HG03442 (cell line): ENCODE measurements around the gene CFAP410.
"Not testable (repeated sequence)": the region's sequence is repeated elsewhere in the genome, so short reads cannot be mapped to it uniquely, and the experiment has no call there.

Experiments used
- ATAC-seq: cut with Tn5 transposase; IDR thresholded peaks from one replicate; pipeline ENCODE4 v1.9.1; 2021; ENCODE audit warnings: mild to moderate bottlenecking, moderate library complexity; ENCODE audit not compliant: unreplicated experiment

CFAP410 gene

DNA sequence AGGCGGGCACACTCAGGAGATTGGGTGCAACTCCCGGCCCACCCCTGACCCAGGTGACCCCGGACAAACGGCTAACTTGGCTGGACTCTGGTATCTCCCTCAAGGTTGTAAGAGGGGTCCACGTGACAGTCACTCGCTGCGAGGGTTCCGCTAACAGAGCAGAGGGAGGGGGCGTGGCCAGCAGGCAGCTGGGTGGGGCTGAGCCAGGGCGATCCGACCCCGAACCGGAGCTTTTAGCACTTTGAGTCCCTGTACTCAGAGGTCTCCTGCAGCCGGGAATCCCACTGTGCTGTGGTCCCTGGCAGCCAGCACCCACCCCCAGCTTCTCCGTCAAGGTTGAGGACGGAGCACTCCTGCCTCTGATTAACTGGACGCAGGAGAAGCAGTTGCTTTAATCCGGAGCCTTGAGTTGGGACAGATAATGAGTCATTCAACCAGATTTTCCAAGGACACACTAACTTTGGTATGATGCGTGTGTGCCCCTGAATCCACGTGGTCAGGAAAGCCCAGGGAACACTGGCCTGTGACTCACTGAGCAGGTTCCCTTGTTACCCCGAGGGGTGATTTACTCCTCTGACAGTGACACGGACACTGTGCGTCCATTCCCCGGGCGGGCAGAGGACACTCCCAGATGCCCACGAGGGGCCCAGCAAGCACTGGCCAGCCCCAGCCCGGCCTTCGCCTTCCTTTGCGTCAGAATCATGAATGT is 31.0 kb upstream of the CFAP410 start:
- ATAC-seq = no peak

DNA sequence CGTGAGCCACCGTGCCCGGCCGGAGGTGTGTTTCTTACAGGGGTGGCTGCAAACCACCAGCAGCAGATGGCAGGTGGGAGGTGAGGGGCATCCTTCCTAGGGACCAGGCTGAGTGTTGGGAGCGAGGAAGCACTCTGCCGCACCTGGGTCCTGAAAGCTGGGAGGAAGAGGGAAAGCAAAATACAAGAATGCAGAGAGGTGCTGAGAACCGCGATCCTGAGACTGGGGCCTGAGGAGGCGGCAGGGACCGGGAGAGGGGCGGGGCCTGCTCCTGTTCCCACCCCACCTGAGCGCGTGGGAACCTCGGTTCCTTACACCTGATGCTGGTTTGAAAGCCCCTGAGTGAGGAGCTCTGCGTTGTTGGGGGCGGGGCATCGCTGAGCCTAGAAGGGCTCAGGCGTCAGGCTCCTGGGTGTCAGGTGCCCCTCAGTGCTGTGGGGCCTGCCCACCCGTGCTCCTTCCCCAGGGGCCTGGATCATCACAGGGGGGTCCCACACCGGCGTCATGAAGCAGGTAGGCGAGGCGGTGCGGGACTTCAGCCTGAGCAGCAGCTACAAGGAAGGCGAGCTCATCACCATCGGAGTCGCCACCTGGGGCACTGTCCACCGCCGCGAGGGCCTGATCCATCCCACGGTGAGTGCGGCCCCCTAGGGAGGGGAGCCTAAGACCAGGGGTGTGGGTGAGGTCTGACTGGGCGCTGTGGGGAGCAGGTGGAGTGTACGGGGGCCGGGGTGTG is 29.7 kb upstream of the CFAP410 start:
- no peak for ATAC-seq

DNA sequence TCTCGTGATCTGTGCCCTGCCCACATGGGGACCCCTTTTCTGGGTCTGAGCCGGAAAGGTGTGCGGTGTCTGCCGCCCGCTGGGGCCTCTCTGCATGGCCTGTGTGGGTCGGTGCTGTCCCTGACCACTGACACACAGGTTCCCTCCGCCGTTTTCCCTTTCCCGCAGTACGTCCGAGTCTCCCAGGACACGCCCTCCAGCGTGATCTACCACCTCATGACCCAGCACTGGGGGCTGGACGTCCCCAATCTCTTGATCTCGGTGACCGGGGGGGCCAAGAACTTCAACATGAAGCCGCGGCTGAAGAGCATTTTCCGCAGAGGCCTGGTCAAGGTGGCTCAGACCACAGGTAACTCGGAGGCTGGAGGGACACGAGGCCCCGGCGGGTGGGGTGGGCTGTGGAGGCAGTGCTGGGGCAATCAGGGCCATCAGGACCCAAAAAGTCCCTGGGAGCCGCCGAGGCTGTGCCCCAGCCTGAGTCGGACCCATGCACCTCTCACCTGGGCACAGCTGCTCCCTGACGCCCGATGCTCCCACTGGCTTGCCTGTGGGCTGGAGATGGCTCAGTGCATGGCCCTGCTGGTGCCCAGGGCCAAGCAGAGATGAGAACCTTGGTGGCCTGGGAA is 27.5 kb upstream of the CFAP410 start:
- no peak for ATAC-seq

DNA sequence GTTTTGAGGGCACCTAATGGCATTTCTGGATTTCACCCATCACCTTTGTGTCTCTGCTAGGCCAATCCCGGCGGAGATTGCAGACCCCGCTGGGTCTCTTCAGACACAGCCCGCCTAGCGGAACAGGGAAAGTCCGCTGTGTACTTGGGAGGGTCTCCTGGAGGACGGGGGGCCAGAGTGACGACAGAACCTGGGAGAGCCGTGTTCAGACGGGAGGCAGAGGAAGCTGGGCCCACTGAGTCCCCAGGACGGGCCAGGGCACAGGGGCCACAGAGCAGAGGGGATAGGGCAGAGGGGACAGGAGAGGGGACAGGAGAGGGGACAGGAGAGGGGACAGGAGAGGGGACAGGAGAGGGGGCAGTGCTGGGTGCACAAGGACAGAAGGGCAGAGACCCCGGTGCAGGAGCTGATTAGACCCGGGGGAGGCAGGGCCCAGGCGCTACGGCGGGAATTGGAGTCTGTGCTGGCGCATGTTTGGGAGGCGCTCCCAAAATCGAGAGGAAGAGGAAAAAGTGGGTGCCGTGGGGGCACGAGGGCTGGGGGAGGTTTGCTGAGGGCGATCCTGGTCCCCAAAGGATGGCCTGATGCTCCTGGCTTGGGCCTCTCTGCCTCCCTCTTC is 26.9 kb upstream of the CFAP410 start:
- no peak for ATAC-seq

DNA sequence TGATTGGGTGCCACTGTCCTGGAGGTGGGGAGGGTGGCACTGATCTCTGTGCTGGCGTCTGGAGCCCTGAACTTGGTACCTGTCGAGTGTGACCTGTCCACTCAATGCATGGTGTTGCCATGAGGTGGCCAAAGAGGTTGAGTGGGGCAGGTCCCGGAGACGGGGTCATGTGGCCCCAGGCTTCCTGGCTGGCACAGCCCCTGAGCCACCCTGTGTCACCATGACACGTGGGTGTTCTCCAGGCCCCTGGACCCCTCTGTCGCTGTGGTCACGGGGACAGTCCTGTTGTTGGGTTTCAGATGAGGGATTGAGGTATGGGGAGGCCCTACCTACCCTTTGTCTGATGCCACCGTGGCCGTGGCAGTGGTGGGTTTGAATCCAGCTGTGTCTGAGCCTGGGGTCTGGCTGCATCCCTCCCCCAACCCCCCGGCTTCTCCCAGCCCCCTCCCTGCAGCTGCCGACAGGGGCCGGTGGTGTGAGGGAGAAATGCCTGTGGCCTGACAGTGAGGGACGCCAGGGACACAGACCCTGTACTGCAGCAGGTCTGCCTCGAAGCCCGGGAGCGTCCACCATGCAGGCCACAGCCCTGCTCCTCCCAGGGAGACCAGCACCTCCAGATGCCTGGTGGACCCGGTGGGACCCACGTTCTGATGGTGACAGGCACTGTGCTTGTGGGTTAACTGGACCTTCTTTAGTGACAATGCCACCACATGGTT is 26.2 kb upstream of the CFAP410 start:
- no peak for ATAC-seq

DNA sequence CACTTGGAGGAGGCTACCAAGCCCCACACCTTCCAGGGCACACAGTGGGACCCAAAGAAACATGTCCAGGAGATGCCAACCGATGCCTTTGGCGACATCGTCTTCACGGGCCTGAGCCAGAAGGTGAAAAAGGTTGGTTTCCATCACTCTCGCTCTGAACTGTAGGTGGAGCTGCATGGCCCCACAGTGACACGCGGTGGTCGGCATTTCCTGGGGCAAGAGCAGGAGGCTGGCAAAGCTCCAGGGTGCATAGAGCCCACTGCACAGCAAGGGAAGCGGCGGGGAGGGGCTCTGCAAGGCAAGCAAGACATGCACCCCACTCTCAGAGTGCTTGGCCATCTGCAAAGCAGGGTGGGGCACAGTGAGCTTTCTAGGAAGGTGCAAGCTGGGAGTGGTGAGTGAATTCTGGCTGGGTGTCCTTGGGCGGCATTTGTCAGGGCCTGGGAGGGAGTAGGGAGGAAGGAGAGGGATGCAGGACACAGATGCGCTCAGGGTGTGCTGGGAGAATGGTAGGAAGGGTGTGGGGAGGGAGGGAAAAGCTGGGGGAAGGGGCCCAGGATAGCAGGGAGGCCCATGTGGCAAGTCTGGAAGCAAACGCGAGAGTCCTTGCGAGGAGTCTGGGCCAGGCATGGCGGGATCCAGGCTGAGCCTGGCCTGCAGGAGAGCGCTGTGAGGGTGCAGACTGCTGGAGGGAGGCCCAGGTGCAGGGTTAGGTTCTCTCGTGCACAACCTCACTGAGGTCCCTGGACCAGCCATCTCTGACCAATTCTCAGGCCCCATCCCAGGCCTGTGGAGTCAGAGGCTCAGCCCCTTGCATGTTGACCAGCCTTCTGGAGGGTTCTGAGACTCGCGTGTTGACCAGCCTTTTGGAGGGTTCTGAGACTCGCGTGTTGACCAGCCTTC is 25.2 kb upstream of the CFAP410 start:
- no peak for ATAC-seq

DNA sequence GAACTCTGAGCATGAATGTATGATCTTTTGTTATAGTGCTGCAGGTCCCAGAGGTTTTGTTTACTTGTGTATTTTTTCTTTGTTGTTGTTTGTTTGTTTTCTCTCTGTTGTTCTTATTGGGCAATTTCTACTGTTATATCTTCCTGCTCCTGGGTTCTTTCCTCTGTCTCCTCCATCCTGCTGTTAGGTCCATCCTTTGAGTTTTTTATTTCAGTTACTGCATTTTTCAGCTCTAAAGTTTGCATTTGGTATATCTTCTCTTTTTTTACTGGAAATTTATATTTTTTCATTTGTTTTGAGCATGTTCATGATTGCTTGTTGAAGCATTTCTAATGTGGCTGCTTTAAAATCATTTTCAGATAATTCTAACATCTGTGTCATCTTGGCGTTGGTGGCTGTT is 24.1 kb upstream of the CFAP410 start:
- ATAC-seq = no peak

DNA sequence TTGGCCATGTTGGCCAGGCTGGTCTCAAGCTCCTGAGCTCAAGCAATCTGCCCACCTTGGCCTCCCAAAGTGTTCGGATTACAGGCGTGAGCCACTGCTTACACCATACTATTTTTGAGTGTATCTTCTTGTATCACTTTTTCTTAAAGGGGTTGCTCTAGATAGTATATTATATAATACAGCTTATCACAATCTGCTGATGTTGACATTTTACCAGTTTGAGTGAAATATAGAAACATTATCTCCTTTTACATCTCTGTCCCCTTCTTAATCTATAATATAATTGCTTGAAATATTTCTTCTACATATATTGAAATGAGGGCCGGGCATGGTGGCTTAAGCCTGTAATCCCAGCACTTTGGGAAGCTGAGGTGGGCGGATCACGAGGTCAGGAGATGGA is 22.7 kb upstream of the CFAP410 start:
- not testable (repeated sequence) for ATAC-seq

DNA sequence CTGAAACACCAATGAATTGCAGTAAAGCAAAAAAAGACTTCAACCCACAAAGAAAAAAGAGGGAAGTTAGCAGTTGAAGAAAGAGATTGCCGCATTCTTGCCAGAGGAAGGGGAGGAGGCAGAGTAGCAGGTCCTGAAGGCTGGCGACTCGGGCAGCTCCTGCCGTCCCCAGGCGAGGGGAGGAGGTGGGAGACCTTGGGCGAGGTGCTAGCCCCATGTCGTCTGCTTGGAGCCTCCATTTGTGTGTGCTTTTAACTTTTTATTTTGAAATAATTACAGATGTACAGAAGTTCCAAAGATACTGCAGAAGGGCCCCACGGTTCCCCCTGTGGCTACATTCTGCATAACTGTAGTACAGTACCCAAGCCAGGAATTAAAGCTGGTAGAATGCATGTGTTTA is 21.0 kb upstream of the CFAP410 start:
- ATAC-seq = no peak

DNA sequence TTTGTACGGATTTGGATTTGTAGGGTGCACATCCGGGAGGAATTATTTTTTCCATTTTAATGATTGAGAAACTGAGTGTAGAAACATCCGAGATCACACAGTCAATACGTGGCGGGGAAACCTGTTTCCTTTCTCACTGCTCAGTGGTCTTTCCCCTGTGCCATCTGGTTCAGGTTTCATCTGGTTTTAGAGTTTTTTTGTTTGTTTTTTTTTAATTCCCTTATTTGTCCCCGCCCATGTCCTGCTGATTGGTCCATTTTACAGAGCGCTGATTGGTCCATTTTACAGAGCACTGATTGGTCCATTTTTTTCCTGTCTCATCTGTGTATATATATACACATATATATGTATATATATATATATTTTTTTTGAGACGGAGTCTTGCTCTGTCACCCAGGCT is 20.2 kb upstream of the CFAP410 start:
- no peak for ATAC-seq

DNA sequence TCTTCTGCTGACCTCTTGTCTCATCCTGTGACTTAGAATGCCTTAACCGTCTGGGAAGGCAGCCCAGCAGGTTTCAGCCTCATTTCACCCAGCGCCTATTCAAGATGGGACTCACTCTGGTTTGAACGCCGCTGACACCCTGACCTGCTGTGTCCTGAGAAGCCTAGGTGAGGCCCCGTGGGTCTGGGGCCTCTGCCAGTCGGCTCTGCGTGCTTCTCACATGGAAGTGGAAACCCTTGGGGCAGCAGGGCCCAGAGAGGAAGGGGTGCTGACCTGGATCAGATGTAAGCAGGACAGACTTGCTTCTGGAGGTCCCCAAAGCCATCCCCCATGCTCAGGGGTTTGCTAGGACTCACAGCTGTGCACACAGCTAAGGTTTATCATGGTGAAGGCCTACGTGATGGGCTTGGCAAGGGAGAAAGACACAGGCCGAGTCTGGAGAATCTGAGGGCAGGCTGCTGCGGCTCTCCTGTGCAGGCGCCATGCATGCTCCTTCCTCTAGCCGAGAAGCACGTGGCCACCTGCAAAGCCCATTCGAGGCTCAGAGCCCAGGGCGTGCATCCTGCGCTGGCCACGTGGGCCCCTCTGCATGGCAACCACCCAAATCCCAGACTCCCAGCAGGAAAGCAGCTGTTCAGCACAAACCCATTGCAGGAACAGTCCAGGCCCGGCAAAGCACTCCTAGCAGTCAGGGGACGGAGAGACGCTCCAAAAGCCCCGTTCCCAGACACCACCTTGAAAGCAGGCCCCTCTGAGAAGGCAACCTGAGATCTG is 18.1 kb upstream of the CFAP410 start:
- no peak for ATAC-seq

DNA sequence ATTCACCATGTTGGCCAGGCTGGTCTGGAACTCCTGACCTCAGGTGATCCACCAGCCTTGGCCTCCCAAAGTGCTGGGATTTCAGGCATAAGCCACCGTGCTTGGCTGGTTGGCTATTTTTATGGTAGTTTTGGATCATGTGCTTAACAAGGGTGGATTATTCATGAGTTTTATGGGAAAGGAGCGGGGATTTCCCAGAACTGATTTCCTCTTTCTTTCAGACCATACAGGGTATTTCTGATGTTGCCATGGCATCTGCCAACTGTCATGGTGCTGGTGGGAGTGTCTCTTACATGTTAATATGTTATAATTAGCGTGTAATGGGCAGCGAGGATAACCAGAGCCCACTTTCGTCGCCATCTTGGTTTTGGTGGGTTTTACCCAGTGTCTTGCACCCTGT is 17.4 kb upstream of the CFAP410 start:
- no peak for ATAC-seq

DNA sequence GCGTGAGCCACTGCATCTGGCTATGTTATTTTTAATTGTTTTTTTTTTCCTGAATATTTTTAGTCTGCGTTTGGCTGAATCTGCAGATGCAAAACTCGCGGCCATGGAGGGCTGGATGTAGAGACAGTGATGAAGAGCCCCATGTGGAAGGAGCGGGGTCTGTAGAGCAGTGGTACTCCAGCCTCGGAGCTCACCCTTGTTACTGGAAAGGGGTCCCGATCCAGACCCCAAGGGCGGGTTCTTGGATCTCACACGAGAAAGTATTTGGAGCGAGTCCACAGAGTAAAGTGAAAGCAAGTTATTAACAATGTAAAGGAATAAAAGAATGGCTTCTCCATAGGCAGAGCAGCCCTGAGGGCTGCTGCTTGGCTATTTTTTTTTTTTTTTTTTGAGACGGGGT is 17.0 kb upstream of the CFAP410 start:
- no peak for ATAC-seq

DNA sequence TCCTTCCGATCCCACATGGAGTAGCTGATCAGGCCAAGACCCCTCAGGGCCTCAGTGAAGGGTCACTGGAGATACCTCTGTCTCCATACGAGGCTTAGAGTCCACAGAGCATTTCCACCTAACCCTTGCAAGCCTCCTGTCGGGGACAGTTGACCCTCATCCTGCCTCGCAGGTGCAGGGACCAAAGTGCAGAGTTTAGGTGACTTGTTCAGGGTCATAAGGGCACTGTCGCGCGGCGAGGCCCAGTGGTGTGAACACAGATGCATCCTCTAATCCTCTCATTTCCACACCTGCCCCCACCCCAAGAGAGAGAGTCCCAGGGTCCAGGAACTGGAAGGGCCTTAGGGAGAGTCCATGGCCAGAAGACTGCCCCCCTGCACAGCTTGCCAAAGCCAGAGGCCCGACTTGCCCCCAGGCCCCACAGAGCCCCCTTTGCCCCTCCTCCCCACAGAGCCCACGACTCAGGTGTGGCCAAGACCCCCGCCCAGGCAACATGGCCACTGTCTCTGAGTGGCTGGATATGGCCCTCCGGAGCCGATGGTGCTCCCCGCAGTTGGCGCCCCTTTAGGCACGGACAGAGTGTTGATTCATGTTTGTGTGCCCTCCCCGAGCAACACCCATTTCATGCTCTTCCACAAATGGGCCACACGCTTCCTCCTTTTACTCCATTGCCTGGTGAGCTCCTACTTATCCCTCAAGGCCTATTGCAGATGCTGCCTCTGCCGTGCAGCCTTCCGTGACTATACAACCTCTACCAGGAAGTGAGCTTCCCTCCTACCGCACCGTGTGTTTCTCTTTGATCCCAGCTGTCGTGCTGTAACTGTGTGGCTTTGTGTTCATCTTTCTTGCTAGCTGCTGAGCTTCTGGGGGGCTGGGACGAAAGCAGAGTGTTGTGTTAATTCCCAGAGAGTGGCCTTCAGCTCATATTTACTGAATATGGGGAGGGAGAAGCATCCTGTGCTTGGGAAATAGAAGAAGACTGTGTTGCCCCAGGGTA is 15.9 kb upstream of the CFAP410 start:
- ATAC-seq = no peak

DNA sequence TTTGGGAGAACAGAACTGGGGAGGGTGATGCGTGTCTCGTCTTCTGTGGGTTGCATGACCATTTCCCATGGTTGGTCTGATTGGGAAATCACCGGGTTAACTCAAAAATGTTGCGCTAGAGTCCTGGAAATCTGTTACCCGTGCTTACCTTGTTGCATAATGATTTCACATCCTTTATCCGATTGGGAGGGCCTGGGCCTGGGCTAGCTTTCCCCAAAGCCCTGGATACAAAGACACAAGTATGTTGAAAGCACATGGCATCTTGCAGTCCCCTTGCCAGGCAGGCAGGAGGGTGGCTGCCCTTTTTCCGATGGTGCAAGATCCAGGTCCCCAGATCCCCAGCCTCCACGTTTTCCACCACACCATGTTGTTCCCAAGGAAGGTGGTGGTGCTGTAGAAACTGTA is 14.8 kb upstream of the CFAP410 start:
- no peak for ATAC-seq

DNA sequence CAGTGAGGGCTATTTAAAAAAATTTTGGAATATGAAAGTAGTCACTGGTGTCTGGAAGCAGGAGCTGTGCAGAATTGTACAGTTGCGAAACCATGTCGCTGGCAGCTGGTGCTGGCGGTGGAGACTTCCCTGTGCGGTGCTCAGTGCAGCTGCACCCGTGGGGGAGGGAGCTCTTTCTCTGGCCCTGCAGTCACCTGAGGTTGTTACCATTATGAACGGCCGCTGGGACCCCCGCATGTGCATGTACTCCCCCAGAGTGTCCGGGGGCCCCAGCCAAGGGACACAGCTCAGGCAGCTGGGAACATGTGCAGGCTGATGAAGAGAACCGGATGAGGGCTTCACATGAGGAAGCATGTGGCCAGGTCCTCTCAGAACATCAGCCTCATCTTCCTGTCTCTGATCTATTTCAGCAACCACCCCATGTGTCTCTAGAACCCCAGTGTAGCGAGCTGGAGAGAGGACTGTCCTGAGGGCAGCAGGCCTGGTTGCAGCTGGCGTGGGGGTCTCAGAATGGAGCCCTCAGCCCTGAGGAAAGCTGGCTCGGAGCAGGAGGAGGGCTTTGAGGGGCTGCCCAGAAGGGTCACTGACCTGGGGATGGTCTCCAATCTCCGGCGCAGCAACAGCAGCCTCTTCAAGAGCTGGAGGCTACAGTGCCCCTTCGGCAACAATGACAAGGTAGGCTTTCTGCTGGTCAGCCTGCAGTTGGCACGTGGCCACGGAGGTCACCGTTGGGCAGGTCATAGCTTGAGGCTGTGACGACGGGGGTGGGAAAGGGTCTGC is 14.2 kb upstream of the CFAP410 start, which contains the start of gene TRPM2:
TRPM2 (plus strand) TSS at position 431 of the 780 bp plus-strand sequence; CDS start at position 511, 80 bp downstream.
- ATAC-seq = no peak

DNA sequence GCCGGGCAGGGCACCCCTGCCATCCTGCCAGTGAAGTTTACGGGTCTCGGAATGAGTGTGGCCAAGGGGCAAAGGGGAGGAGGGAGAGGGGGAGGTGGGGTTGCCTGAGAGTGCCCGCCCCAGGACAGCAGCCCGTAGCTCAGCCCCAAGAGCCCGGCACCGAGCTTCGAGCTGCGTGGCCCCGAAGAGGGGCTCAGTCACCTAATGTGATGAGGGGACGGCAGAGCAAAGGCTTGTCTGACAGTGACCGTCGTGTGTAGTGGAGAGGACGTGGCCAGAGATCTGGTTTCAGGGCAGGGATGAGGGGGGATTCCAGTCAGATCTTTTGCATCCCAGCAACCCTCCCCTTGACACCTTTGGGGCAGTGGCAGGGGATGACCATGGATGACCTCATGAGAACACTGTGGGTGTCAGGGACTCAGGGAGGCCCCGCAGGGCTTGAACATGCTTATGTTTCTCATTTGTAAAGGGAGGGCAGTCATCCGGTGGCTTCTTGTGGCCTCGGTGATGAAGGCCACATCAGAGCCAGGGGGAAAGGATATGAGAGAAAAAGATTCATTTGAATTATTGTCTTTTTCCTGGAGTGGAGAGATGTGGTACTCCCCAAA is 13.2 kb upstream of the CFAP410 start:
- ATAC-seq = no peak
